ENCODE results near the gene PDPK1.
A peak's percentile ranks its signal among the peaks of the same experiment; 100 is the strongest.
"Not testable (repeated sequence)": the region's sequence is repeated elsewhere in the genome, so short reads cannot be mapped to it uniquely, and the experiment has no call there.

Gene PDPK1

GRCh38 chr16:2527784-2528100, 10.1 kb upstream of the PDPK1 start:
- peaks cover 11% of the 10 kb centered on the region for H3K4me1 Mint-ChIP-seq (ENCODE audit: low read depth)
- H3K9me3 Mint-ChIP-seq (ENCODE audit: low read depth) = no peaks in the 10 kb centered on the region
- no peaks in the 10 kb centered on the region for H3K27me3 Mint-ChIP-seq
- no peak overlapping the region for H3K27ac Mint-ChIP-seq
- no peaks in the 10 kb centered on the region for H3K36me3 Mint-ChIP-seq
- H3K4me3 Mint-ChIP-seq = no peak overlapping the region

- Mint-ChIP-seq H3K4me3 (no peak overlapping the region), H3K4me1 (ENCODE audit: low read depth) (peaks cover 13% of the 10 kb centered on the region), H3K9me3 (ENCODE audit: low read depth) (no peaks in the 10 kb centered on the region), H3K27ac (no peak overlapping the region), H3K27me3 (no peaks in the 10 kb centered on the region), H3K36me3 (no peaks in the 10 kb centered on the region)
Measured at GRCh38 chr16:2528161-2529060, 9.4 kb upstream of the PDPK1 start.

DNA sequence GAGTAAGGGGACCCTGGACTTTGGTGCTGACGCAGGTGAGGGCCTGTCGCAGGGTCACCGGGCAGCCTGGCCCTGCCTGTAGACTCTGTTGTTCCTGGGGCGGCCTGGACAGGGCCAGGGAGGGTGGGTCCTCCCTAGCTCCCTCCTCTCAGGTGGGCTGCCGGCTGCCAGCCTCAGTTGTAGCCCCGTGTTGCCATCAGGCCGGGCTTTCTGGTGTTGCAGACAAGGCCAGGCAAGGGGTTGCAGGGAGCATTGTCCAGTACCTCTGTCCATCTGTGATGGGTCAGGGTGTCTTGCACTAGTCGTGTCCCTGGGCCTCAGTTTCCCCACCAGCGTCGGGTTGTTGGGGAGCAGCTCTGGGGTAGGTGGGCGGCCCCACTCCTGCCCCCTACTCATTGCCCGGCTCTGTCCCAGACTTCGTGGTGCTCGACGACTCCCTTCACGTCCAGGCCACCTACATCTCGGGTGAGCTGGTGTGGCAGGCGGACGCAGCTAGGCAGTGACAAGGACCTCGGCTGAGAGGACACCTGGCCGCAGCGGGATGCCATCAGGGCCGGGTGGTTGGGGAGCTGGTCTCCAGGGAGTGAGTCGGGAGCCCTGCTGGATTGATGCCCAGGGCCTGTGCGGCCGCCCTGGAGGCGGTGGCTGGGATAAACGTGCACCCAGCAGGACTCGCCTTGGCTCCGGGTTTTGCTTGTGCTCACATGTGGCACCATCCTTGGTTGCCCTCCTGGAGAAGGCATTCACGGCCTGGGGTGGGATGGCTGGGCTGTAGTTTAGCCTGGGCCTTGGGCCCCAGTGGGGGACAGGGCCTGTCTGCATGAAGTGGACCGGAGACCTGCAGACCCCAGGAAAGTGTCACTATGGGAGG, 8.5 kb upstream of the PDPK1 start:
- no peaks in the 10 kb centered on the region for H3K27me3 Mint-ChIP-seq
- H3K27ac Mint-ChIP-seq = no peak overlapping the region
- no peaks in the 10 kb centered on the region for H3K9me3 Mint-ChIP-seq (ENCODE audit: low read depth)
- H3K4me3 Mint-ChIP-seq = no peak overlapping the region
- H3K4me1 Mint-ChIP-seq (ENCODE audit: low read depth) = peaks cover 12% of the 10 kb centered on the region
- H3K36me3 Mint-ChIP-seq = no peaks in the 10 kb centered on the region

DNA sequence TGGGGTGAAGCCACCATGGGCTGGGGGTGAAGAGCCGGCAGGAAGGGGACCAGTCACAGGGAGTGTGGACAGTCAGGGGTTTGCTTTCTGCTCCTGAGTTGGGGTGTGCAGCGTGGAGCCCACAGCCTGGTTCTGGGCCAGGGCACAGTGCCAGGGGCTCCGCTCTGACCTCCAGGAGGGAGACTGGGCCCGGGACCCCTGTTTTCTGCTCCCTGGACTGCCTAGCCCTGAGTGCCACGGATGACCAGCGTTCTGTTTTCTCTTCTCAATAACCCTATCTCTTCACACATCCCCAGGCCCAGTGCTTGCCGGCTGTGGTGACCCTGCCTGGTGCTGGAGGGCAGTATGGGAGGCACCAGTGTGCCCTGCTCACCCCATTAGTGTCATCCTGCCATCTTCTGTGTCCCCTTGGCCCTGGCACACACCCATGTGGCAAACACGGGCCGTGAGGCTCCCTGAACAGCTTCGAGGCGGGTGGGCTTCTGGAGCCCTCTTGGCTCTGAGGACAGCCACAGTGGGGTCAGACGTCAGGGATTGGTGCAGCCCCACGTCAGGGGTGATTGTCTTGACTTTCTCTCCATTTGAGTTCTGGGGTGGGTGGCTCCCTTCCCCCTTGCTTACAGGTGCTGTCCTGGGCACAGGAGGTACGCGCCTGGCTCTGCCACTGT, 7.7 kb upstream of the PDPK1 start:
- no peak overlapping the region for H3K27ac Mint-ChIP-seq
- H3K27me3 Mint-ChIP-seq = no peaks in the 10 kb centered on the region
- H3K4me1 Mint-ChIP-seq (ENCODE audit: low read depth) = peaks cover 12% of the 10 kb centered on the region
- no peaks in the 10 kb centered on the region for H3K9me3 Mint-ChIP-seq (ENCODE audit: low read depth)
- no peak overlapping the region for H3K4me3 Mint-ChIP-seq
- H3K36me3 Mint-ChIP-seq = no peaks in the 10 kb centered on the region

DNA sequence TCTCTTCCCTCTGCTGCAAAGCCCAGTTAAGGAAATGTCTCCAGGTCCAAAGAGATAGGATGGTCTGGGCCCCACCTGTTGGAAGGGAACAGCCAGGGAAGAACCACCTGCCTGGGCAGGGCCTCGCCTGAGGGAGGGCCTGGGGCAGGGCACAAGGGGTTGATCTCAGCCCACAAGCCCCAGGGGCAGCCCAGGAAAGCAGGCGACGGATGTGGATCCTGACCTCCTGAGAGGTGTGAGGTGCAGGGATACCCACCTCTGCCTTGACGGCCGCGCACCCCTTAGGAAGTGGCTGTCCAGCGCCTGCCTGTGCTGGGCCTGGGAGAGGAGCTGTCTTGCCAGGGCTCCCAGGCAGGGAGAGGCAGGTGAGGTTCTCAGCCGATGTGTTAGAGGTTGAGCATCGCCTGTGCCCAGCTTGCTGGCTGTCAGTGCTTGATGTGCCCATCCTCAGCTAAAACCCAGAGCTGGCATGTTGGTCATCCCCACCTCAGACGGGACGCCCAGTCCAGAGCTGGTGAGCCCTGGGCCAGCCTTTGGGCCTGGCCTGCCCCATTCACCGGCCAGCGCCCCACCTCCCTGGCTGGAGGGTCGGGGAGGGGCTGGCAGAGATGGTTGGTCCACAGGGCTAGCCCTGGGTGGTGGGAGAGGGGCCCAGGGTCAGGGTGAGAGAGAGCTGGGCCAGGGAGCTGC, 7.0 kb upstream of the PDPK1 start:
- no peaks in the 10 kb centered on the region for H3K9me3 Mint-ChIP-seq (ENCODE audit: low read depth)
- no peak overlapping the region for H3K27ac Mint-ChIP-seq
- H3K4me3 Mint-ChIP-seq = peak overlapping the region; percentile 90
- H3K4me1 Mint-ChIP-seq (ENCODE audit: low read depth) = peaks cover 12% of the 10 kb centered on the region
- no peaks in the 10 kb centered on the region for H3K36me3 Mint-ChIP-seq
- no peaks in the 10 kb centered on the region for H3K27me3 Mint-ChIP-seq

GRCh38 chr16:2531371-2531695, 6.5 kb upstream of the PDPK1 start, which contains the start of gene CEMP1:
TSS of gene CEMP1 (minus strand) at chr16:2531408. CDS start at chr16:2531073, 335 bp downstream.
- H3K27ac Mint-ChIP-seq = peak within 1 kb of the TSS; percentile 93
- H3K9me3 Mint-ChIP-seq (ENCODE audit: low read depth) = no peaks in the 10 kb centered on the region
- H3K36me3 Mint-ChIP-seq = no peaks in the 10 kb centered on the region
- peaks cover 12% of the 10 kb centered on the region for H3K4me1 Mint-ChIP-seq (ENCODE audit: low read depth)
- H3K4me3 Mint-ChIP-seq = peak within 1 kb of the TSS; percentile 90
- no peaks in the 10 kb centered on the region for H3K27me3 Mint-ChIP-seq

DNA sequence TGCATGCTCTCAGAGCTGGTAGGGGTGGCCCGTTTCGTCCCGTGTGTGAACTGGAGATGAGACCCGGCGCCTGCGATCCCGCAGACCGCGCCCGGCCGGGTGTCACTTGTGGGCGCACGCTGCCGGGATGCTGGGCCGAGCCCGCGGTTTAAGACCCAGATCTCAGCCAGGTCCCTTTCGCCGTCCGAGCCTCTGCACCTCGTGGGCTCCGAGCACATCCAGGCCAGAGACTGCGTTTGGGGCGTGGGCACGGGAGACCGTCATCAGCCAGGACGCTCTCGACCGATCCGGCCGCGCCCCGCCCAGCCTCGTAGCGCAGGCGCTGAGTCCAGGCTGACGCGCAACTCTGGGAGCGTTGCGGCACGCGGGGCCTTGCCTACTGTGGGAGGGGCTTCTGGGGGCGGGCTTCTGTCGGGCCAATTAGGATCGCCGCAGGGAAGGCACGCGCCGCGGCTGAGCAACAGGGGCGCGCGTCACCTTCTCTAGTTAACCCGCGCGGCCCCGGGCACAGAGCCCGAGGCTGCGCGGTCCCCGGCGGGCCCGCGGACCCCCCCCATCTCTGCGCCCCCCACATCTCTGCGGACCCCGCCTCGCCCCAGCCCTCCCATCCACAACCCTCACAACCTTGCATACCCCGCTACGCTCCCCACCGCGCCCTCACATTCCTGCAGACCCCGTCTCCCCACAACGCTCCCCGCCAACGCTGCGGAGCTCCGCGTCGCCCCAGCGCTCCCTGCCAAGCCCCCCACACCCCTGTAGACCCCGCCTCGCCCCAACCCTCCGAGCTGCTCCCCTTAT, 5.9 kb upstream of the PDPK1 start:
- peaks cover 15% of the 10 kb centered on the region for H3K4me1 Mint-ChIP-seq (ENCODE audit: low read depth)
- no peaks in the 10 kb centered on the region for H3K36me3 Mint-ChIP-seq
- H3K27ac Mint-ChIP-seq = peak overlapping the region; percentile 93
- H3K27me3 Mint-ChIP-seq = no peaks in the 10 kb centered on the region
- H3K4me3 Mint-ChIP-seq = peak overlapping the region; percentile 90
- no peaks in the 10 kb centered on the region for H3K9me3 Mint-ChIP-seq (ENCODE audit: low read depth)

DNA sequence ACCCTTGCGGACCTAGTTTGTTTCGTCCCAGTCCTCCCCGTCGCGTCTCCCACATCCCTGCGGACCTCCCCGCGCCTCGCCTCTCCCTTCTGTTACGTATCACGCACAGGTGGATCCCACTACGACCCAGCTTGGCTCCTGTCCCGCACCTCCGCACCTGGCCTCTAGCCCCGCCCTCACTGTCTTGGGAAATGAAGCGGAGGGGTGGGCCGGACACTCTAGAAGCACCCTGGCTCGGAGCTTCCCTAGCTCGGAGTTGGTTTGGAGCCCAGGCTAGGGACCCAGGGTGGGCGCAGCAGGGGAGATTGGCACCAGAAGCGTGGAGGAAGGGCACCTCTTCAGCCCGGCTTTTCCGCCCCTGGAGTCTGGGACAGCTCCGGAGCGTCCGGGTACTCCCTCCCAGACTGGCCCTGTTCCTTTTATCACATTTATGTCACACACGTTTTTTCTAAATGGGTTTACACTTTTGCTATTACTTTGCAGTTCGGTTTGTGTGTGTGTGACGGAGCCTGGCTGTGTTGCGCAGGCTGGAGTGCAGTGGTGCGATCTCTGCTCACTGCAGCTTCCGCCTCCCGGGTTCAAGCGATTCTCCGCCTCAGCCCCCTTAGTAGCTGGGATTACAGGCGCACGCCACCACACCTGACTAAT, 5.2 kb upstream of the PDPK1 start:
- H3K4me1 Mint-ChIP-seq (ENCODE audit: low read depth) = peaks cover 19% of the 10 kb centered on the region
- H3K27ac Mint-ChIP-seq = peak overlapping the region; percentile 93
- no peaks in the 10 kb centered on the region for H3K9me3 Mint-ChIP-seq (ENCODE audit: low read depth)
- H3K4me3 Mint-ChIP-seq = peak overlapping the region; percentile 90
- H3K27me3 Mint-ChIP-seq = no peaks in the 10 kb centered on the region
- H3K36me3 Mint-ChIP-seq = no peaks in the 10 kb centered on the region

GRCh38 chr16:2533142-2533755, 4.6 kb upstream of the PDPK1 start:
- peak overlapping the region; percentile 93 for H3K27ac Mint-ChIP-seq
- peak overlapping the region; percentile 90 for H3K4me3 Mint-ChIP-seq
- peaks cover 19% of the 10 kb centered on the region for H3K4me1 Mint-ChIP-seq (ENCODE audit: low read depth)
- not testable (repeated sequence) for H3K36me3 Mint-ChIP-seq; H3K9me3 Mint-ChIP-seq (ENCODE audit: low read depth); H3K27me3 Mint-ChIP-seq

- Mint-ChIP-seq H3K4me1 (ENCODE audit: low read depth) (peaks cover 21% of the 10 kb centered on the region), H3K4me3 (peak overlapping the region; percentile 68), H3K9me3 (ENCODE audit: low read depth) (no peaks in the 10 kb centered on the region), H3K36me3 (no peaks in the 10 kb centered on the region), H3K27me3 (no peaks in the 10 kb centered on the region), H3K27ac (peak overlapping the region; percentile 70)
Measured at GRCh38 chr16:2533912-2534311, 3.9 kb upstream of the PDPK1 start.

DNA sequence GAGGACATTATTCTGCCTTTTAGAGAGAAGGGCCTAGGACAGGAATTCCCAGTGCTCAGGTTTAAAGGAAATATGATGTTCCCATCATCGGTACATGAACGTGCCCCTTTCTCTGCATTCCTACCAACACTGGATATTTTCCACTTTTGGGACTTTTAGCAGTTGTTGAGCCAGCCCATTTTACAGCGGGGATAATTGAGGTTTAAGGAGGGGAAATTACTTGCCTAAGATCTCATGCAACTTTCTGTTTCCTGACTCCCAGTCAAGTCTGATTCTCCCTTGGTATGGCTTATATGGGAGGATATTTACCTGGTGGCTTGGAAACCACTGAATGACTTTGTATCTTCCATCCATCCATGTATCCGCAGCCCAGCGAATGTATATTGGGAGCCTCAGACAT, 3.5 kb upstream of the PDPK1 start:
- H3K27me3 Mint-ChIP-seq; H3K27ac Mint-ChIP-seq; H3K9me3 Mint-ChIP-seq (ENCODE audit: low read depth); H3K36me3 Mint-ChIP-seq: not testable (repeated sequence)
- H3K4me3 Mint-ChIP-seq = peak overlapping the region; percentile 68
- H3K4me1 Mint-ChIP-seq (ENCODE audit: low read depth) = peaks cover 23% of the 10 kb centered on the region

DNA sequence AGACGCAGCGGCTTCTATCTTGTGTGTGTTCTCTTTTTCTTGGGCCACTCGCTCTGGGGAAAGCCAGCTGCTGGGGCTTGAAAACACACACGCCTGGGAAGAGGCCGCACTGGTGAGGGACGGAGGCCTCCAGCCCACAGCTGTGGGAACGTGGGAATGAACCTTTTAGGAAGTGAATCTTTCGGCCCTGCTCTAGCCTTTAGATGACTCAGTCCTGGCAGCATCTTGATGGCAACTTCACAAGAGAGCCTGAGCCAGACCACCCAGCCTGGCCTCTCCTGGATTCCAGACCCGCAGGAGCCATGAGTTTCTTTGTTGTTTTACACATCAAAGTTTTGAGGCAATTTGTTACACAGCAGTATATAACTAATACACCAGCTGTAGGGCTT, 2.2 kb upstream of the PDPK1 start:
- H3K27ac Mint-ChIP-seq = no peak overlapping the region
- peaks cover 33% of the 10 kb centered on the region for H3K4me1 Mint-ChIP-seq (ENCODE audit: low read depth)
- H3K36me3 Mint-ChIP-seq = no peaks in the 10 kb centered on the region
- H3K27me3 Mint-ChIP-seq = no peaks in the 10 kb centered on the region
- H3K4me3 Mint-ChIP-seq = peak overlapping the region; percentile 49
- no peaks in the 10 kb centered on the region for H3K9me3 Mint-ChIP-seq (ENCODE audit: low read depth)

- Mint-ChIP-seq H3K27ac (peak overlapping the region; percentile 83), H3K4me3 (peak overlapping the region; percentile 94), H3K4me1 (ENCODE audit: low read depth) (peaks cover 37% of the 10 kb centered on the region)
- H3K27me3 Mint-ChIP-seq; H3K9me3 Mint-ChIP-seq (ENCODE audit: low read depth); H3K36me3 Mint-ChIP-seq: not testable (repeated sequence)
Measured at GRCh38 chr16:2539192-2539844, 1.5 kb downstream of the PDPK1 start.
